H1 (cell line): ENCODE measurements around the gene RRP1. TPM values are rescaled to one million over a fixed set of nuclear protein-coding genes. Genes with fewer than 3 reads are reported as not detected.

Experiments
- CTCF ChIA-PET: fragments of 300-600 bp; sonication (Branson Sonifier 250); formaldehyde crosslinking; loops from one replicate; lab custom pipeline; 2021; ENCODE audit not compliant: partially characterized antibody; lab: Charles Lee
- POLR2A ChIA-PET: fragments of 300-600 bp; sonication (Branson Sonifier 250); formaldehyde crosslinking; loops from one replicate; lab custom pipeline; 2021; ENCODE audit warnings: inconsistent platforms; ENCODE audit not compliant: partially characterized antibody; lab: Charles Lee
- DNase-seq, 2 experiments: peaks; one replicate each; pipeline versions ENCODE4 v3.0.0 to v3.0.0-alpha.2; 2010 to 2022; ENCODE audit warnings: low spot score in 2 of 2, low read depth in 1 of 2, mixed read lengths in 1 of 2
- FAIRE-seq: peaks from 2 replicates; lab custom pipeline; 2011; peaks lifted over from hg19 to GRCh38; lab: Jason Lieb, UNC
- H2AFZ ChIP-seq: 2 replicates; pipeline ENCODE4 v1.8.1; 2012; ENCODE audit warnings: low read length, inconsistent platforms
- H2AK5ac ChIP-seq: 2 replicates; pipeline ENCODE4 v1.6.1; 2013; ENCODE audit warnings: low read depth, low read length
- H2BK120ac ChIP-seq: replicated peaks from 2 replicates; pipeline ENCODE3; 2013; ENCODE audit warnings: low read depth, low read length, inconsistent platforms
- H2BK12ac ChIP-seq: 2 replicates; pipeline ENCODE4 v1.6.1; 2013; ENCODE audit warnings: low read depth, low read length
- H2BK15ac ChIP-seq: 2 replicates; pipeline ENCODE4 v1.6.1; 2013; ENCODE audit warnings: low read length
- H2BK20ac ChIP-seq: 2 replicates; pipeline ENCODE4 v1.6.1; 2013; ENCODE audit warnings: low read length
- H2BK5ac ChIP-seq: 2 replicates; pipeline ENCODE4 v1.6.1; 2013; ENCODE audit warnings: low read depth, low read length
- H3K14ac ChIP-seq: 2 replicates; pipeline ENCODE4 v1.6.1; 2013; ENCODE audit warnings: inconsistent platforms; ENCODE audit not compliant: insufficient read length
- H3K18ac ChIP-seq: 2 replicates; pipeline ENCODE4 v1.6.1; 2013; ENCODE audit warnings: low read length; ENCODE audit errors: extremely low read depth
- H3K23ac ChIP-seq: 2 replicates; pipeline ENCODE4 v1.6.1; 2013; ENCODE audit warnings: inconsistent platforms; ENCODE audit not compliant: insufficient read length
- H3K23me2 ChIP-seq: 2 replicates; pipeline ENCODE4 v1.6.1; 2013; ENCODE audit warnings: low read depth, low read length
- H3K27ac ChIP-seq: 2 replicates; pipeline ENCODE4 v1.6.1; 2011; ENCODE audit warnings: low read depth, low read length, inconsistent platforms
- H3K27me3 ChIP-seq, 4 experiments: replicated peaks in 1 of 4; 1 replicate in 1 of 4; 2 replicates in 3 of 4; pipeline versions ENCODE4 v1.6.1 to v1.8.1; 2011 to 2013; ENCODE audit warnings: low read length in 3 of 4, mild to moderate bottlenecking in 3 of 4, inconsistent platforms in 2 of 4, mixed read lengths in 2 of 4, moderate library complexity in 1 of 4; ENCODE audit not compliant: control insufficient read depth in 3 of 4, insufficient read depth in 3 of 4; ENCODE audit errors: extremely low read depth in 1 of 4
- H3K36me3 ChIP-seq, 4 experiments: 2 replicates each; pipeline versions ENCODE4 v1.6.1 to v1.8.1; 2011 to 2013; ENCODE audit warnings: mild to moderate bottlenecking in 4 of 4, low read length in 3 of 4, moderate library complexity in 2 of 4, control low read depth in 1 of 4, inconsistent platforms in 1 of 4; ENCODE audit not compliant: insufficient read depth in 4 of 4, control insufficient read depth in 2 of 4
- H3K4ac ChIP-seq: replicated peaks from 2 replicates; pipeline ENCODE3; 2013; ENCODE audit warnings: low read length, low read depth, mixed read lengths, inconsistent platforms; ENCODE audit not compliant: insufficient read length
- H3K4me1 ChIP-seq, 4 experiments: replicated peaks in 1 of 4; 1 replicate in 1 of 4; 2 replicates in 3 of 4; pipeline versions ENCODE4 v1.6.1 to v1.8.1; 2011 to 2013; ENCODE audit warnings: low read length in 3 of 4, inconsistent platforms in 2 of 4, mixed read lengths in 1 of 4; ENCODE audit not compliant: insufficient read depth in 4 of 4, control insufficient read depth in 3 of 4
- H3K4me2 ChIP-seq, 2 experiments: 2 replicates each; pipeline versions ENCODE4 v1.6.1 to v1.8.1; 2011 to 2013; ENCODE audit warnings: low read depth in 2 of 2, low read length in 2 of 2, control low read depth in 1 of 2, inconsistent platforms in 1 of 2, mild to moderate bottlenecking in 1 of 2; ENCODE audit not compliant: insufficient read depth in 1 of 2
- H3K4me3 ChIP-seq, 4 experiments: fragments of 200-600, 300-600 bp in 1 of 4; sonication (generic), shearing (Covaris generic), sonication (Bioruptor Twin) in 1 of 4; 2 replicates each; pipeline versions ENCODE4 v1.5.1 to v1.8.1; 2011 to 2016; ENCODE audit warnings: low read length in 4 of 4, low read depth in 3 of 4, control low read depth in 2 of 4, inconsistent platforms in 2 of 4, mild to moderate bottlenecking in 2 of 4, mixed read lengths in 1 of 4, moderate library complexity in 1 of 4; ENCODE audit not compliant: insufficient read depth in 2 of 4; ENCODE audit errors: extremely low read depth in 1 of 4
- H3K56ac ChIP-seq: replicated peaks from 2 replicates; pipeline ENCODE3; 2013; ENCODE audit warnings: low read depth, mild to moderate bottlenecking, mixed read lengths, low read length, inconsistent platforms; ENCODE audit not compliant: insufficient read length
- H3K79me1 ChIP-seq: 2 replicates; pipeline ENCODE4 v1.6.1; 2013; ENCODE audit warnings: low read depth, low read length, control low read depth
- H3K79me2 ChIP-seq, 2 experiments: 2 replicates each; pipeline versions ENCODE4 v1.6.1 to v1.8.1; 2012 to 2013; ENCODE audit warnings: low read length in 2 of 2, mild to moderate bottlenecking in 2 of 2, inconsistent platforms in 1 of 2; ENCODE audit not compliant: insufficient read depth in 2 of 2, control insufficient read depth in 1 of 2
- H3K9ac ChIP-seq, 4 experiments: replicated peaks in 1 of 4; 1 replicate in 1 of 4; 2 replicates in 3 of 4; pipeline versions ENCODE4 v1.6.1 to v1.8.1; 2011 to 2013; ENCODE audit warnings: low read depth in 3 of 4, low read length in 3 of 4, control low read depth in 2 of 4, mild to moderate bottlenecking in 2 of 4, moderate library complexity in 2 of 4, inconsistent platforms in 1 of 4; ENCODE audit errors: extremely low read depth in 1 of 4
- H3K9me3 ChIP-seq, 2 experiments: 2 replicates each; pipeline versions ENCODE4 v1.6.1 to v1.8.1; 2012 to 2013; ENCODE audit warnings: mild to moderate bottlenecking in 2 of 2, moderate library complexity in 2 of 2, control low read depth in 1 of 2, inconsistent platforms in 1 of 2, low read depth in 1 of 2, low read length in 1 of 2, mixed read lengths in 1 of 2; ENCODE audit not compliant: insufficient read depth in 2 of 2
- H4K20me1 ChIP-seq, 2 experiments: replicated peaks in 1 of 2; 2 replicates each; pipeline versions ENCODE3 to v1.8.1; 2011 to 2013; ENCODE audit warnings: inconsistent platforms in 2 of 2, low read length in 2 of 2, mild to moderate bottlenecking in 1 of 2; ENCODE audit not compliant: insufficient read depth in 2 of 2, control insufficient read depth in 1 of 2
- H4K5ac ChIP-seq: 2 replicates; pipeline ENCODE4 v1.6.1; 2013; ENCODE audit warnings: low read length, low read depth, mixed read lengths, inconsistent platforms; ENCODE audit not compliant: insufficient read length
- H4K8ac ChIP-seq: 2 replicates; pipeline ENCODE4 v1.8.0; 2013; ENCODE audit warnings: mild to moderate bottlenecking, moderate library complexity, low read length, inconsistent platforms; ENCODE audit not compliant: insufficient read depth; ENCODE audit errors: extremely low read depth
- H4K91ac ChIP-seq: replicated peaks from 2 replicates; pipeline ENCODE3; 2013; ENCODE audit warnings: low read length, mixed read lengths, inconsistent platforms; ENCODE audit not compliant: insufficient read length
- CBX8 ChIP-seq: fragments of 300-800, 300-1000 bp; sonication (generic); IDR thresholded peaks from 2 replicates; pipeline ENCODE4 v1.7.1; 2016; ENCODE audit warnings: low read depth, low read length, borderline replicate concordance
- SRF ChIP-seq: IDR thresholded peaks from 2 replicates; pipeline ENCODE4 v1.6.1; 2011; ENCODE audit warnings: mild to moderate bottlenecking, low read depth, low read length, moderate library complexity
- WGBS, 2 experiments: shearing (Covaris generic) in 1 of 2; methylation state at CpG; one replicate each; pipeline versions ENCODE4 v1.1.6 to v1.1.7; 2013 to 2015; ENCODE audit warnings: low lambda C conversion rate in 2 of 2, mixed read lengths in 2 of 2, inconsistent platforms in 1 of 2, low coverage in 1 of 2, missing lambda C conversion rate in 1 of 2; ENCODE audit not compliant: insufficient replicate concordance in 2 of 2, insufficient coverage in 1 of 2, insufficient read length in 1 of 2; ENCODE audit errors: extremely low coverage in 1 of 2, missing lambda C conversion rate in 1 of 2; 5-methylcytosine and 5-hydroxymethylcytosine counted together
- polyA plus RNA-seq, 7 experiments: library from polyadenylated mRNA; depleted of rRNA in 3 of 7; stranded (reverse) in 5 of 7; unstranded in 2 of 7; fragments of >200 nt in 5 of 7; fragments of 200-250 nt in 2 of 7; gene quantifications; 1 replicate in 5 of 7; 2 replicates in 1 of 7; 4 replicates in 1 of 7; pipeline versions ENCODE4 v1.2.1 to v1.2.3, GENCODE V29; 2011 to 2013; ENCODE audit warnings: missing spikeins in 2 of 7, mixed read lengths in 2 of 7
- total RNA-seq: library from RNA; stranded (reverse); fragmentation: NEBNext Ultra II Directional; extraction: Animal tissue kit (Norgen Biotek cat#: 25700); gene quantifications from 2 replicates; pipeline ENCODE4 v1.2.1, GENCODE V29; 2021

The RRP1 gene
- total and polyA plus RNA-seq, 2 of the 8 experiments (the other 6 are each of a cell fraction or from before 2014, with no cell fraction given), result 11.6 to 55.2 TPM

- Histone ChIP-seq H3K4me1 (no peaks in the 10 kb centered on the region), H4K91ac (no peak overlapping the region), H3K4ac (no peak overlapping the region), H2AK5ac (no peak overlapping the region), H3K27ac (no peak overlapping the region), H4K8ac (no peak overlapping the region; the same call in 1 of the 2 replicates), H3K56ac (no peak overlapping the region), H3K4me2 (no peak overlapping the region), H4K20me1 (no peaks in the 10 kb centered on the region), H2BK15ac (no peak overlapping the region), H3K36me3 (no peaks in the 10 kb centered on the region), H3K79me2 (no peaks in the 10 kb centered on the region), H3K79me1 (no peaks in the 10 kb centered on the region), H2BK20ac (no peak overlapping the region), H4K5ac (no peak overlapping the region), H3K4me3 (no peak overlapping the region), H3K9me3 (no peaks in the 10 kb centered on the region), H3K27me3 (no peaks in the 10 kb centered on the region), H3K9ac (no peak overlapping the region), H2BK120ac (no peak overlapping the region), H2BK12ac (no peak overlapping the region), H2BK5ac (no peak overlapping the region), H3K14ac (no peak overlapping the region), H3K18ac (no peak overlapping the region), H3K23ac (no peak overlapping the region), H3K23me2 (no peaks in the 10 kb centered on the region), H2AFZ (no peak overlapping the region)
- peak; percentile 45; the same call in 1 of the 2 replicates for TF ChIP-seq SRF
- no peak for TF ChIP-seq CBX8
- FAIRE-seq (no peak), DNase-seq (no peak)
- ChIA-PET CTCF (interaction anchor here (1.0 to 1.5 kb wide), 6 partner anchors 9 to 199 kb away, joined by 3 to 5 read pairs (median 3); no protein-coding TSS in a partner anchor), POLR2A (interaction anchor here (1.5 kb wide), 1 partner anchor 10 kb away, joined by 6 read pairs; no protein-coding TSS in a partner anchor)
- 96% methylated on average over 6 of the region's 6 CpGs; no CpG with 5 or more reads in 1 of the 2 experiments for WGBS, 2 experiments
Measured at GRCh38 chr21:43836616-43837015, 47.2 kb downstream of the RRP1 start.
